ENCODE measurements around the gene ARFGAP2.
"Not testable (repeated sequence)": the region's sequence is repeated elsewhere in the genome, so short reads cannot be mapped to it uniquely, and the experiment has no call there.

The ARFGAP2 gene

GRCh38 chr11:47176328-47177228, at the start of gene ARFGAP2:
TSS of gene ARFGAP2 (minus strand) at chr11:47176879. CDS start at chr11:47176853, 26 bp downstream.
- peak; percentile 89 to 95 for DNase-seq (ENCODE audit: low read depth in 2 of 2)

DNA sequence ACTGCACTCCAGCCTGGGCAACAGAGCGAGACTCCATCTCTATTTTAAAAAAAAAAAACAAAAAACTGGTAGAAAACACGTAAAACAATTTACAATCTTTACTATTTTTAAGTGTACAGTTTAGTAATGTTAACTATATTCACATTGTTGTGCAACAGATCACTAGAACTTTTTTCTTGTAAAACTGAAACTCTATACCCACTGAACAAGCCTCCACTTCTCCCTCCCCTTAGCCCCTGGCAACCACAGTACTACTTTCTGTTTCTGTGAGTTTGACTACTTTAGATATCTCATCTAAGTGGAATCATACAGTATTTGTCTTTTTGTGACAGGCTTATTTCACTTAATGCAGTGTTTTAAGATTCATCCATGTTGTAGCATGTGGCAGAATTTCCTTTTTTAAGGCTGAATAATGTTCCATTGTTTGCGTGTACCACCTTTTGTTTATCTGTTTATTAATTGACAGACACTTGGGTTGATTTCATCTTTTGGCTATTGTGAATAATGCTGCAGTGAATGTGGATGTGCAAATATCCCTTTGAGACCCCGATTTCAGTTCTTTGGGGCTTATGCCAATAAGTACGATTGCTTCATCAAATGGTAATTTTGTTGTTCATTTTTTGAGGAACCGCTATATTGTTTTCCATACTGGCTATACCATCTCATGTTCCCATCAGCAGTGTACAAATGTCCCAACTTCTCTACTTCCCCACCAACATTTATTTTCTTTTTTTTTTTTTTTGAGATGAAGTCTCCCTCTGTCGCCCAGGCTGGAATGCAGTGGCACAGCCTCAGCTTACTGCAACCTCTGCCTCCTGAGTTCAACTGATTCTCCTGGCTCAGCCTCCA, 49.1 kb upstream of the ARFGAP2 start:
- DNase-seq (ENCODE audit: low read depth in 2 of 2): no peak

DNA sequence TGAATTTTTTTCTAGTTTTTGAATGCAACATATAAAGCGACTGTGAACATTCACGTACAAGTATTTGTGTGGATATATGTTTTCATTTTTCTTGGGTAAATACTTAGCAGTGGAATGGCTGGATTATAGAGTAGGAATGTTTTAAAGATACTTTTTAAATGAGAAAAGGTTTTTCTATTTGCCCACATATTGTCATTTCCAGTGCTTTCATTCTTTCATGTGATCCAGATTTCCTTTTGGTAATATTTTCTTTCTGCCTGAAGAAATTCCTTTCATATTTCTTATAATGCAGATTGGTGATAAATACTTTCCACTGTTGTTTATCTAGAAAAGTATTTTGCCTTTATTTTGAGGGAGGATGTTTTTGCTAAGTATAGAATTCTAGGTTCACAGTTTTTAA, 46.0 kb upstream of the ARFGAP2 start:
- DNase-seq (ENCODE audit: low read depth in 2 of 2): no peak

GRCh38 chr11:47220401-47220821, 43.7 kb upstream of the ARFGAP2 start:
- no peak for DNase-seq (ENCODE audit: low read depth in 2 of 2)

DNA sequence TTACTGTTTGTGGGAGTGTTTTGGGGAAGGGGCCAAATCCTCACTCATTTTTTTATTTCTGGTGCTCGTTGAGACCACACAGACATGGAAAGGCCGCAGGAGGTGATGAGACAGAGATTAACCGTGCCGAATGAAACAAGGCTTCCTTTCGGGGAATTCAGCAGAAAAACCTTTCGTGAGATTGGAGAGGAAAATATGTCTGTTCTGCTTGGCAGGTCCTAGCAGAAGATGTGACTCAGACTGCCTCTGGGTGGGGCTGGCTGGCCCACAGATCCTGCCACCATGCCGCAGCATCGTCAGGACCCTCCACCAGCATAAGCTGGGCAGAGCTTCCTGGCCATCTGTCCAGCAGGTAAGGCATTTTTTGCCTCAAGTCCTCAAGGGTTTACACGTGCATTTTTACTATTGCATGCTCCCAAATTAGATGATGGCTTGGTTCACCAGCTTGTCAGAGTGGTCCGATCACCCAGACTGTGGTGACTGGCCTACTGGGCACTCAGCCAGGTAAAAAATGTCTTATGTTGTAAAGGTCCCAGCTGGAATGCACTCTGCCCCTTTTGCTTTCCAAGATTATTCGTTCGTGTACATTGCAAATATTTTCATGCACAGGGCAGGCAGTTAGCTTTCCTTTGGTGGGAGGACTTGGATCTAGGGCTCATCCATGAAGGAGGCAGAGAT, 39.6 kb upstream of the ARFGAP2 start:
- DNase-seq (ENCODE audit: low read depth in 2 of 2): peak; percentile 55 to 59

DNA sequence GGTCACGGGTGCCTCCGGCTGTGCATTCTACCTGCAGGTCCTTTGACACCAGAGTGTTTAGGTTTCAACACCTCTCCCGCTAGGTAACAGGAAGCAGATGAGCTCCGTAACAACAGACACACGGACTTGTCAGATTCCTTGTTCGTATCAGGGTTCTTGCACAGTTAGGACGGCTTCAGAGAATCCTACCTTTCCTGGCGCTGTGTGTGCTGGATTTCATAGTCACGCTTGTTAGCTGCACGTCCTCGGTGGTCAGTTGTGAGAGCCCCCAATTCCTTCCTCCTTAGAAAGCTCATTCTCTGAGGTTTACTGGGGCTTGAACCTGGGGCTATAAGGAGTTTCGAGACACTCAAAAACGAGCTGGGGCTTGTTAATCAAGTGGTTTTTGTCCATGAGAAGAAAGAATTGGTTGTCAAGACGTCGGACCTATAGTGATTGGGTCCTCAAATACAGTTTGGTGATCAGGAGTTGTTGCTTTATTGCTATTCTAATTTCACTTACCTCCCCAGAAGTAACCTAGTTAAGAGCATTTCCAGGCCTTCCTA, 38.8 kb upstream of the ARFGAP2 start:
- DNase-seq (ENCODE audit: low read depth in 2 of 2): no peak

DNA sequence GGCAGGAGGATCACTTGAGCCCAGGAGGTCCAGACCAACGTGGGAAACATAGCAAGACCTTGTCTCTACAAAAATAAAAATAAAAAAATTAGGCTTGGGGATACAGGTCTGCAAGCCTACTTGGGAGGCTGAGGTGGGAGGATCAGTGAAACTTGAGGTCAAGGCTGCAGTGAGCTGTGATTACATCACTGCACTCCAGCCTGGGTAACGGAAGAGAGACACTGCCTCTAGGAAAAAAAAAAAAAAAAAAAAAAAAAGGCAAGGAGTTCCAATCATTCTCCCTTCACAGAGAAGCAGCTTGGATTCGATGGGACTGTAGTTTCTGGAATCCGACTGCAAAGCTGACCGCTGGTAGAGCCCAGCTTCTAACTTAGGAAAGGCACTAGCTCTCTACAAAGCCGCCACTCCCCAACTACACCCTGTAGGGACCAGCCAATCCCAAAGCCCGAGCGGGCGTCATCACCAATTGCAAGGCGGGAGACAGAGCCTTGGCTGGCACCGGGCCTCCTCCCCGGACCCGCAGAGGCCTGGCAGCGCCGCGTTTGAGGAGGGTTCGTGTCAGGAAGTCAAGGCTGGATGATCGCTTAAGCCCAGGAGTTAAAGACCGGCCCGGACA, 37.4 kb upstream of the ARFGAP2 start:
- DNase-seq (ENCODE audit: low read depth in 2 of 2): peak; percentile 64 to 66

GRCh38 chr11:47212938-47213337, 36.3 kb upstream of the ARFGAP2 start:
- no peak for DNase-seq (ENCODE audit: low read depth in 2 of 2)

DNA sequence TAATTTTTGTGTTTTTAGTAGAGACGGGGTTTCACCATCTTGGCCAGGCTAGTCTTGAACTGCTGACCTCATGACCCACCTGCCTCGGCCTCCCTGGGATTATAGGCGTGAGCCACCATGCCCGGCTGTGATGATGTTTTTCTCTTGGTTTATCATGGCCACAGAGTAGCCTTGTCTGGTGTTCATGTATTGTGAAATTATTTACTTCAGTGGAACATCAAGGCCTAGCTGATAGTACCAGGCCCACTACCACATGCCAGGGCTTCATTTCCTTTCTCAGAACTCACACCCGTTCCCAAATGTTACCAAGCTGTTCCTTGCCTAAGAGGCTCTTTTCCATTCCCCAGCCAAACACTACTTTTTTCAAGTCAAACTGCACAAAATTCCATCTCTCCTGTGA, 31.9 kb upstream of the ARFGAP2 start:
- DNase-seq (ENCODE audit: low read depth in 2 of 2): no peak

- not testable (repeated sequence) for DNase-seq (ENCODE audit: low read depth in 2 of 2)
Measured at GRCh38 chr11:47208008-47208552, 31.4 kb upstream of the ARFGAP2 start.

- no peak for DNase-seq (ENCODE audit: low read depth in 2 of 2)
Measured at GRCh38 chr11:47207459-47207858, 30.8 kb upstream of the ARFGAP2 start.

GRCh38 chr11:47206577-47206976, 29.9 kb upstream of the ARFGAP2 start:
- DNase-seq (ENCODE audit: low read depth in 2 of 2): not testable (repeated sequence)

DNA sequence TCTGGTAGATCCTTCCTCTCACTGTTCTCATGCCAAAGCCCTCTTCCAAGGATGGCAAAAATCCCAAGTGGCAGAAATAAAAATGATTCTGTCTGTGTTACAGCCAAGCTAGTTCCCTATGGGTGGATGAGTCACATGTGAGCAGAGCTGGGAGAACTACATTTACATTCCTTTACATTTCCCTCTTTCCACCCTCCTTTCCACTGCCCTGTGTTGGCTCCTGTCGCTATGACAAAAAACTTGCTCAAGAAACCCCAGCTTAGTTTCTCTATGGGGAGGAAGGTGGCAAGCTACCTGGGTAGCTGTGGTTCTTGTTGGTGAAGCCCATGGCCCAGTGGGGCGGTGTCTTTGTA, 27.9 kb upstream of the ARFGAP2 start:
- DNase-seq (ENCODE audit: low read depth in 2 of 2): no peak

- no peak for DNase-seq (ENCODE audit: low read depth in 2 of 2)
Measured at GRCh38 chr11:47202576-47202975, 25.9 kb upstream of the ARFGAP2 start.

GRCh38 chr11:47201015-47201414, 24.3 kb upstream of the ARFGAP2 start:
- no peak for DNase-seq (ENCODE audit: low read depth in 2 of 2)

DNA sequence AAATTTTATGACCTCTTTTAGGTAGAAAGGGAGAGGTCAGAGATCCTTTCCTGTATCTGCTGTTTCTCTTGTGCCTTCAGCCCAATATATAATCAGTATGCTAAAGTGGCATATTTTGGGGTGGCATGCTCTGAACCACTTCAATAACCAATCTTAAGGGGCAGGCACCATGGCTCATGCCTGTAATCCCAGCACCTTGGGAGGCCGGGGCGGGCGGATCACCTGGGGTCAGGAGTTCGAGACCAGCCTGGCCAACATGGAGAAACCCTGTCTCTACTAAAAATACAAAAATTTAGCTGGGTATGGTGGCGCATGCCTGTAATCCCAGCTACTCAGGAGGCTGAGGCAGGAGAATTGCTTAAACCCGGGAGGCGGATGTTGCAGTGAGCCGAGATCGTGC, 21.5 kb upstream of the ARFGAP2 start:
- DNase-seq (ENCODE audit: low read depth in 2 of 2): not testable (repeated sequence)

- no peak for DNase-seq (ENCODE audit: low read depth in 2 of 2)
Measured at GRCh38 chr11:47192111-47192510, 15.4 kb upstream of the ARFGAP2 start.

DNA sequence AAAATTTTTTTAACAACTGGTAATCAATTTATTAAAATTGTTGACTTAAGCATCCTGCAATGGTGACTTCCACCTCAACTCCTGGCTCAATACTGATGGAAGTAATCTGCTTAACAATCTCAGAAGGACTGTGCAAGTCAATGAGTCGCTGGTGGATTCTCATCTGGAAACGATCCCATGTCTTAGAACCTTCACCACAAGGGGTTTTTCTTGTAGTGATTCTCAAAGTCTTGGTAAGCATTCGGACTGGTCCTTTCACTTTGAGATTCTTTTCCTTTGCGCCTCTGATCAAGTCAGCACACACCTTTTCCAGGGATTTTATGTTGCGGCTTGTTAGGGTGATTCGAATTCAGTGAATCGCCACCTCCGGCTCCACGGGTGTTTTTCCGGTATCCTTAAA, 14.5 kb upstream of the ARFGAP2 start:
- DNase-seq (ENCODE audit: low read depth in 2 of 2): not testable (repeated sequence)

GRCh38 chr11:47189100-47189834, 12.6 kb upstream of the ARFGAP2 start:
- no peak for DNase-seq (ENCODE audit: low read depth in 2 of 2)

GRCh38 chr11:47188259-47188658, 11.6 kb upstream of the ARFGAP2 start:
- no peak for DNase-seq (ENCODE audit: low read depth in 2 of 2)
